Hindlimb muscle (tissue), 1 donor: ENCODE measurements around the gene ZNF35. TPM values are rescaled to one million over a fixed set of nuclear protein-coding genes. Genes with fewer than 3 reads are reported as not detected.
"Not testable (repeated sequence)": the region's sequence is repeated elsewhere in the genome, so short reads cannot be mapped to it uniquely, and the experiment has no call there.

Experiments used
- DNase-seq: peaks from one replicate; pipeline ENCODE4 v3.0.0-alpha.2; 2013
- polyA plus RNA-seq: library from polyadenylated mRNA; unstranded; fragments of 120-200 nt; gene quantifications from one replicate; pipeline ENCODE4 v1.2.1, GENCODE V29; 2013; ENCODE audit not compliant: insufficient read length

Gene ZNF35
- 6.2 TPM for polyA plus RNA-seq

DNA sequence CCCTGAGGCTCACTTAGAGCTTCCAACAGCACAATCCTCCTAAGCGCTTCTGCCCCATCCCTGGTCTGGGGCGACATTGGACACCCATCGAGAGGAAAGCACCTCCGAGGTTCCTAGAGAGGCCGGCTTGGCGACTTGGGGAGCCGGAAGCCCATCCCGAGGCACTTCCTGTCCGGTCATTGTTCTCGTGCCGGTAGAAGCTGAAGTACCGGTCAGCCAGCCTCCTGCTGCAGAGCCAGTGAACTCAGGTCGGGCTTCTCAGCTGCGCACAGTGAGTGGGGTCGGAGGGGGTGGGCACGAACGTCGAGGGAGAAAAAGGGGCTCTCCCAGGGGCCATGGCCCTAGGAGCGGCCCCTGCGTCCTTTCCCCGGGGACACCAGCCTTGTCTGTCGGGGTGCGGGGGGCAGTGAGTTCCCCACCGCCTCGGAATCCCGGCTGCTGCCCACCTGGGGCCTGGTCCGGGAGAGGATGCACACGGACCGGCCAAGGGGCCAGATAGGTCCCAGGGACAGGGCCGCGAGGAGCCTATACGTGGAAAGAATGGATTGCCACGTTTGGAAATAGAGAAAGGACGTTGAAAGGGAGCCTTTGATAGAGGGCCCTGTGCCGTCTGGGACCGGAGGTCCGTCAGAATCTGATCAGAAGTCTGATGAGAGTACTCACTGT, at the start of gene ZNF35:
ZNF35 (plus strand) TSS at position 169 of the 666 bp plus-strand sequence. CDS start 2,336 bp downstream, outside the sequence.
- DNase-seq, result peak; percentile 72

DNA sequence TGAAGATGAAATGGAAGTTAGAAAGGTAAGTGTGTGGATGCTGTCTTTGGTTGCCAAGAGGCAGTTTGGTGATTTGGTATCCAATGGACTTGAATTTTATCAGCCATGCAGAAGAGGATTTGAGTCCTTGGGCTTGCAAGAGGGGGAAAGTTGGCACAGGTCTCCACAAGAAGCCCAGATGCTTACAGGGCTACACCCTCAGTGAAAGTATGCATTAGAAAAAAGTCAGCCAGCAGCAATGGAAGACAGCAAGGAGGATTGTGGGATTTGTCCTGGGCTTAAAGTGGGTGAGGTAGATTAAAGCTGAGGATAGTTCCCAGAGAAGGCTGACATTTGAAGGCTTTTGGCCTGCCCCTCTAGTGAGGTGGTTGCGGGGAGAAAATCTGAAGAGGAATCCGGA, 46.8 kb upstream of the ZNF35 start:
- DNase-seq, result no peak

DNA sequence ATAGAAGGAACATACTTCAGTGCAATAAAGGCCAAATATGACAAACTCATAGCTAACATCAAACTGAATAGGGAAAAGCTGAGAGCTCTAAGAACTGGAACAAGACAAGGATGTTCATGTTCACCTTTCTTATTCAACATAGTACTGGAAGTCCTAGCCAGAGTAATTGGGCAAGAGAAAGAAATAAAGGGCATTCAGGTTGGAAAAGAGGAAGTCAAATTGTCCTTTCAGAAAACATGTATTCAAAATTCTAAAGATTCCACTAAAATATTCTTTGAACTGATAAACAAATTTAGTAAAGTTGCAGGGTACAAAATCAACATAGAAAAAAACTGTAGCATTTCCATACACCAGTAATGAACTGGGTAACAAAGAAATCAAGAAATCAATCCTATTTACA, 35.9 kb upstream of the ZNF35 start:
- DNase-seq, result no peak

DNA sequence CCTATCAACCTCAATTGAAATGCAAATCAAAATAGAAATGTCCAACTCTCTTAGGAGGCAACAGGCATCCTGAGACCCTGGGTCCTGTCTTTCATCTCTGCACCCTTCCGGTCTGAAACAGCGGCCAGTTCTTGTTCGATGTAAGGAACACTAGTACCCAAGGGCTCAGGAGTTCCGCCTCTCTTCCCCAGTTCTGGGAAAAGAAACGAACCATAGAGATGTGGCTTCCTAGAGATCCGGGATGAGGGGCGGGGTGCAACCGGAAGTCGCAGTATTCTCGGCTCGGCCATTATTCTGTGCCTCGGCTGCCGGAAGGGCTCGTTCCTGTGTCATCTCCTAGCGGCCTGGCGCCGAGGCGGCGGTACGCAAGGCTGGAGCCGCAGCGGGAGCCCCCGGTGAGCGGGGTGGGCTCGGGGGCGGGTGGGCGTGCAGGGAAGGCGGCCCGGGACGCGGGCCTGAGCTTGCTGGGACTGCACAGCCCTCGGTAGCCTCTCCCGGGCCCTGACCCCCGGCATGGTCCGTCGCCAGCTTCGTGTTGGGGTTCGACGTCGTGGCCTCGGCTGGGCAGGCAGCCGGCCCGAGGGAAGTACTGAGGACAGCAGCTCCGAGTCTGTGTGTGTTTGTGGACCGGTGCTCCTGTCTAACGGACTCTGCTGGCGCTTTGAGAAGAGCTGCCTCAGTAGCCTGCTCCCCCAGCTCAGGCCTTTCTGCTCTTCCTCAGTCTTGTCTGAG, 23.6 kb upstream of the ZNF35 start, which contains the start of gene ZNF197:
ZNF197 (plus strand) TSS at position 288 of the 732 bp plus-strand sequence. CDS start 4,119 bp downstream, outside the sequence.
- DNase-seq, result peak; percentile 88

DNA sequence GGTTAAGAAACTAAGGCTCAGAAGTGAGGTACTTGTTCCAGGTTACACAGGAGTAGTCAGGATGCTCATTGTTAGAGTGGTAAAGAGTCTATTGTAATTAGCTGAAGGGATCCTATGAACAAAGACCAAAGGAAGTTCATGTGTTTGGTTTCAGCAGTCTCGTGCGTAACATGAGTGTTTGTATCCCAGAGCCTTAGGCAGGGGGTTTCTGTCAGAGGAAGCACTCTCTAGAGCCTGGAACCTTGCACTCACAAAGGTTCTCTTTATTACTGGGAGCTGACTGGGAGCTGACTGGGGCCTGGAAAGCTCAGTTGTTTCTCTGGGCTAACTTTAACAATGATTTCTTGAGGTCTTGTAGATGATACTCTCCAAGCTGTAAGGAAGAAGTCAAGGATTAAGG, 19.8 kb upstream of the ZNF35 start:
- DNase-seq, result no peak

DNA sequence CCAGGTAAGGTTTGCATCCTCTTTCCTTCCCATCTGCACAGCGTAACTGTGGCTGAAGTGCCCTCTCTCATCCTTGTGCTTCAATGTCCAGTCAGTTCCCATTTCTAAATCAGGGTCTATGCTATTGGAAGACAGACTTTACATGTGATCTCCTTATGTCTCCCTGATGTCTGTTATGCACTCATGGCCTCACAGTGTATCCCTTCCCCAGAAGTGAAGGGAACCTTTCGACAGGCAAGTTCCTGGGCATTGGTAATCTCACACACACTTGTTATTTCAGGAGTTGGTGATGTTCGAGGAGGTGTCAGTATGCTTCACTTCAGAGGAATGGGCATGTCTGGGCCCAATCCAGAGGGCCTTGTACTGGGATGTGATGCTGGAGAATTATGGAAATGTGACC, 16.3 kb upstream of the ZNF35 start:
- no peak for DNase-seq

DNA sequence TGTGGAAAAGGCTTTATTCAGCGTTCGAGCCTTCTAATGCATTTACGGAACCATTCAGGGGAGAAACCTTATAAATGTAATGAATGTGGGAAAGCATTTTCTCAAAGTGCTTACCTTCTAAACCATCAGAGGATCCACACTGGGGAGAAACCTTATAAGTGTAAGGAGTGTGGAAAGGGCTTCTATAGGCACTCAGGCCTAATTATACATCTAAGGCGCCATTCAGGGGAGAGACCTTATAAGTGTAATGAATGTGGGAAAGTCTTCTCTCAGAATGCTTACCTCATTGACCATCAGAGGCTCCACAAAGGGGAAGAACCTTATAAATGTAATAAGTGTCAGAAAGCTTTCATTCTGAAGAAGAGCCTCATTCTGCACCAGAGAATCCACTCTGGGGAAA, 6.2 kb upstream of the ZNF35 start:
- DNase-seq, result no peak

DNA sequence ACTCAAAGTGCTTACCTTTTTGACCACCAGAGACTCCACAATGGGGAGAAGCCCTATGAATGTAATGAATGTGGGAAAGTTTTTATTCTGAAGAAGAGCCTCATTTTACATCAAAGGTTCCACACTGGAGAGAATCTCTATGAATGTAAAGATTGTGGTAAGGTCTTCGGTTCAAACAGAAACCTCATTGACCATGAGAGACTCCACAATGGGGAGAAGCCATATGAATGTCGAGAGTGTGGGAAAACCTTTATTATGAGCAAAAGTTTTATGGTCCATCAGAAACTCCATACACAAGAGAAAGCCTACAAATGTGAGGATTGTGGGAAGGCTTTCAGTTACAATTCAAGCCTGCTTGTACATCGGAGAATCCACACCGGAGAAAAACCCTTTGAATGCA, 5.5 kb upstream of the ZNF35 start:
- no peak for DNase-seq

DNA sequence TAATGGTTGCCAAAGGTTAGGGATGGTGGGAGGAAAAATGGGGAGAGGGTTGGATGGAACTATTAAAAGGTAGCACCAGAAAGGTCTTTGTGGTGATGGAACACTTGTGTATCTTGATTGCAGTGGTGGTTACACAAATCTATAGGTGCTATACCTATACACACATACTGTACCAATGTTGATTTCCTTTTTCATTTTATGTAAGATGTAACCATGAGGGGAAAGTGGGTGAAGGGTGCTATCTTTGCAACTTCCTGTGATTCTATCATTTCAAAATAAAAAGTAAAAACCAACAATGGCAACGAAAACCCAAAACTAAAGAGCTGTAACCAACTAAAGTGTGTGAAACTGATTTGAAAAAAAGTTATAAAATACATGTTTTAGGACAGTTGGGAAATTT, 761 bp upstream of the ZNF35 start:
- no peak for DNase-seq

DNA sequence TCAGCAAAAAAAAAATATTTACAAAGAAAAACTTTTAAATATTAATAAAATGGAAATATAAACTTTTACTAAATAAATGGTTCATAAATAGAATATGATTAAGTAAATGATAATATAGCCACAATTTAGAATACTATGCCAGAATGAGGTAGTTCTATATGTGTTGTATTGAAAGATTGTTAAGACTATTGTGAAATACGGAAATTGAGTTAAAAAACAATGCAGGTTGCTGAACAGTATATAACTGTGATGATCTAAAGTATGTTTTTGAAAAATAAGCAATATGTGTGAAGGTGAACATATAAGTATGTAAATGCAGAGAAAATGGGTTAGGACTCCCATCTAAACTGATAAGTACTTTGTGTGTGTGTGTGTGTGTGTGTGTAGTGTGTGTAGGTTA, 1.2 kb downstream of the ZNF35 start:
- DNase-seq, result no peak

DNA sequence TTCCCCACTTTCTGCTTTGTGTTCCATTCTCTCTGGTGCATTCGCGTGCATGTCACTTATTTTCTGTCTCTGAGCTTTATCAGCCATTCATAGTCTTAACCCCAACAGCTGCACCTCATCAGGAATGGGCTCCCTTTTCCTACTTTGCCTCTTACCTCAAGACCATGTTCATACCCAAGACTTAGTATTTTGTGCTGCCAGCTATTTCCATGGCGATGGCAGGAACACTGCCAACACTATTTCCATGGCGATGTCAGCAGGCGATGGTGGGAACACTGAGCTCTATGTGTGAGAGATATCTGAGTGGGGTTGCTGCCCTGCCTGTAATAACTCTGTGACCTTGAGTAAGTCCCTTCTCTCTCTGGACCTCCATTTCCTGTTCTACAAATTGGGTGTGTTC, 5.5 kb downstream of the ZNF35 start:
- DNase-seq, result no peak

DNA sequence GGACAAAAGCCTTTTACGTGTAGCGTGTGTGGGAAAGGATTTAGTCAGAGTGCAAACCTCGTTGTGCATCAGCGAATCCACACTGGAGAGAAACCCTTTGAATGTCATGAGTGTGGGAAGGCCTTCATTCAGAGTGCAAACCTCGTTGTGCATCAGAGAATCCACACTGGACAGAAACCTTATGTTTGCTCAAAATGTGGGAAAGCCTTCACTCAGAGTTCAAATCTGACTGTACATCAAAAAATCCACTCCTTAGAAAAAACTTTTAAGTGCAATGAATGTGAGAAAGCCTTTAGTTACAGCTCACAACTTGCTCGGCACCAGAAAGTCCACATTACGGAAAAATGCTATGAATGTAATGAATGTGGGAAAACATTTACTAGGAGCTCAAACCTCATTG, 10.5 kb downstream of the ZNF35 start:
- DNase-seq, result no peak

DNA sequence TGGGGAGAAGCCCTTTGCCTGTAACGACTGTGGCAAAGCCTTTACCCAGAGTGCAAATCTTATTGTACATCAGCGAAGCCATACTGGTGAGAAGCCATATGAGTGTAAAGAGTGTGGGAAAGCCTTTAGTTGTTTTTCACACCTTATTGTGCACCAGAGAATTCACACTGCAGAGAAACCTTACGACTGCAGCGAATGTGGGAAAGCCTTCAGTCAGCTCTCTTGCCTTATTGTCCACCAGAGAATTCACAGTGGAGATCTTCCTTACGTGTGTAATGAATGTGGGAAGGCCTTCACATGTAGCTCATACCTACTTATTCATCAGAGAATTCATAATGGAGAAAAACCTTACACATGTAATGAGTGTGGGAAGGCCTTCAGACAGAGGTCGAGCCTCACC, 10.9 kb downstream of the ZNF35 start:
- DNase-seq, result no peak

DNA sequence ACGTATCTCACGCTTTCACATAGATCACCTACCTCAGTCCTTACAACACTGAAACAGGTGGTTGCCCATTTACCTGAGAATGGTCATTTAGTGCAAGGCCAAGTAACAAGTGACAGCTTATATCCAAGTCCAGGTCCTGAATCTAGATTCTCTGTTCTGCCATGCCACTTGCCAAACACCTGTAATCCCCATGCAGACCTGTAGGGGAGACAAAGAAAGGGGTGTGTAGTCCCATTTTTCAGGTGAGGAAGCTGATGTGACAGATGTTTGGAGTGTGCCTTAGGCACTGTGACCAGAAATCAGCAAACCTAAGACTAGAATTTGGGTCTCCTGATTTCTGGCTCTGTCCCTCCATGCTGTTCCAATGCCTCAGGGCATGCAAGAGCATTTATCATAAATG, 12.7 kb downstream of the ZNF35 start:
- DNase-seq, result no peak

DNA sequence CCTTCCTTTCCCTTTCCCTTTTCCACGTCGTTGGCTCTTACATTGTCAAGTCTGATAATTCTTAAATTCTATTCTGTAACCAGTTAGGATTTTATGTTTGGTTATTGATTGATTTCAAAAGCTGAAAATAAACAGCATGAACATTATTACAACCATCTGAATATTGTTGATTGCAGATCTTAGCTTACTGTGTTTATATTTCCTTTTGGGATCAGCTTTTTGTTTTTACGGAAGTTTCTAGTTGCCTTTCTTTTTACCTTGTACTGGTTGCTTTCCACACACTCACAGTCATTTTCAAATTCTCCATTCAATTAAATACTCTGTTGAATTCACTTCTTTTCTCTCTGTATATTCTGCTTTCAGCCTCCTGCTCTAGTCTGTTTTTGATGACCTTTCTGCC, 16.6 kb downstream of the ZNF35 start:
- no peak for DNase-seq

DNA sequence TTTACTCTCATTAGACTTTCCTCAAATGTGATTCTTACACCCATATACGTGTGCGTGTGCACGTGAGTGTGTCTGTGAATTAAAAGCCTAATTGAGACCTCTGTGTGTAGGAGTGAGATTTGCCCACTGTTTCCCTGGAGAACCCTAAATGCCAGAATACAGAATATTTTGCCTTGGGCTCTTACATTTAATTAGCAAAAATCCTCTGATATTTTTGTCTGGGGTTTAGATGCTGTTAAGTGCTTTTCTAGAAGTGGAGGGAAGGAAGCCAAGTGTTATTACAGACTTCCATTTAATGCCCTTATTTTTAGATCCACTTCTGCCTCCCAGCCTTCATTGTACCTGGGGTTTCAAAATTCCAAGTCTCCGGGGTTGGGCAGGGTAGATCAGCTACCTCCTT, 17.8 kb downstream of the ZNF35 start:
- DNase-seq, result no peak

DNA sequence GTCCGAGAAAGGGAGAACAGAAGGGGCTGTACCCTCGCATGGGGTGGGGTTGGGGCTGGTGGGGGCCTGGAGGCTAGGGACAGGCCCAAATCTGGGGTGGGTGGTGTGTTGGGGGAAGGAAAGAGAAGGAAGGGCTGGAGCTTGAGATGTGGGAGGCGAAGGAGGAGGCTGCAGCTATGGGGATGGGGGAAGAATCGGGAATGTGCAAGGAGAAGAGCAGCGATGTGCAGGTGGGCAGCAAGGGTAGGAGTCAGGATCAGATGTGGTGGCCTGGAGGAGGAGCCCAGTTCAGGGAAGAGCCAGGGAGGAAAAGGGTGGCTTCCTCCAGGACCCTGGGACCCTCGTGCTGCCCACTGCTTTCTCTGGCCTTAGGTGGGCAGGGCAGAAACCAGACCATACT, 21.2 kb downstream of the ZNF35 start:
- DNase-seq, result no peak

DNA sequence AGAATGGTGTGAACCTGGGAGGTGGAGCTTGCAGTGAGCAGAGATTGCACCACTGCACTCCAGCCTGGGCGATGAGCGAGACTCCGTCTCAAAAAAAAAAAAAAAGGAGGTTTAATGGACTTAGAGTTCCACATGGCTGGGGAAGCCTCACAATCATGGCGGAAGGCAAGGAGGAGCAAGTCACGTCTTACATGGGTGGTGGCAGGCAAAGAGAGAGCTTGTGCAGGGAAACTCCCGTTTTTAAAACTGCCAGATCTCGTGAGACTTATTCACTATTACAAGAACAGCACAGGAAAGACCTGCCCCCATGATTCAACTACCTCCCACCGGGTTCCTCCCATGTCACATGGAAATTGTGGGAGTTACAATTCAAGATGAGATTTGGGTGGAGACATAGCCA, 24.9 kb downstream of the ZNF35 start:
- DNase-seq, result not testable (repeated sequence)

DNA sequence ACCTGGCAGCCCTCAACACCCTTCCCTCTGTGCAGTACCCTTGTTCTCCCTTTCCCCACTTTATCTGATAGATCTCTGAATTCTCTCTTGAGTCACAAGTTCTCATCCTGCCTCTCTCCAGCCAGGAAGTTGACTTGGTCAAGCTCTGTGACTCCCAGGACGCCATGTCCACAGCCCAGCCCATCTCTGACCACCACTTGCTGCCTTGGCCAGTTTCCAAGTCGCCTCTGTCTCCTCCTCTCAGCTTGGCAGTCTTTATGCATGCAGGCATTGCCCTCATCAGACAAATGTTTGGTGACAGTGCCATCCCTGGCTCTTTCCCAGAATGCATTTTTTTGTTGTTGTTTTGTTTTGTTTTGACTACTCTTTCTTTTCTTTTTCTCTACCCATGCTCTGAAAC, 25.7 kb downstream of the ZNF35 start:
- no peak for DNase-seq

DNA sequence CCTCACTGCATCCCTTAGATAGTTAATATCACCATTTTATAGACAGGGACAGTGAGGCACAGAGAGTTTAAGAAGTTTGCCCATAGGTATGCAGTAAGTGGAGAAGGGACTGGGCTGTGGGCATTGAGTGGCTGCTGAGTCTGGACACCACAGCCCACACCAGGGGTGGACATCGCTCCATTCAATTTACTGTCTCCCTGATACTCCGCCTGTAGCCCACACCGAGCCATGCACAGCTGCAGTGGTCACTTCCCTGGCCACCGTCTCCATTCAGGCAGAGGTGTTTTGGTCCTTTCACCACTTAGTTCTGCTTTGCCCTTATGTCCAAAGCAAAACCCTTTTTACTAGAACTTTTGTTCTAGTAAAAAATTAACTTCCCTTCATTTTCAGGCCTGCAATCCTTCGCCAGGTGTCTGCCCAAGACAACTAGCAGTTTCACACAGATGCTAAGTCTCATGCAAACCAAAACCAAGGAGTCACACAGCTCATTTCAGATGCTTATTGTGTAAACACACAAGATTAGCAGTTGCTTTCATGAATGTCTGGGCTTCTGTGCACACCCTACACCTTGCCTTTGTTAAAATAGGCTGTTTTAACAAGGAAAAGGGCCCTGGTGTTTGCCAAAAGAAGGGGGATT, 30.1 kb downstream of the ZNF35 start:
- DNase-seq, result no peak

DNA sequence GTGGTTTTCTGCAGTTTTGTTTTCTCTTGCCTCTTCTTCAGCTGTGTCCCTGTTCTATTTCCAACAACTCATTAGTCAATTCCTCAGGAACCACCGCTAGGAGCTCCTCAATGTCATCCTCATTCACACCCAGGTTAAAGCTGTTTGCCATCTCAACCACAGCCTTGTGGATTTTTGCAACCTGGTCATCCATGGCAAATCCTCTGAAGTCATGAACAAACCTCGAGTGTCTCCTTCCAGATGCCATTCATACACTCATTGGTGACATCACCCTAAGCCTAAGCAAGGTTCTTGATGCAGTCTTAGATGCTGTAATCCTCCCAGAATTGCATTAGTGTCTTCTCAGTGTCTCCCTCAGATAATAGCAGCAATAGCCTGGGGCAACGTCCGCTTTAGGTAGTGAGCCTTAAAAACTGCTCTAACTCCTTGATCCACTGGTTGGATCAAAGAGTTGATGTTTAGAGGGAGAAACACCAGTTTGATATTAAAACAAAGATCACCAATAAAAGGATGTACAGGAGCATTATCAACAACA, 32.5 kb downstream of the ZNF35 start:
- DNase-seq, result no peak

DNA sequence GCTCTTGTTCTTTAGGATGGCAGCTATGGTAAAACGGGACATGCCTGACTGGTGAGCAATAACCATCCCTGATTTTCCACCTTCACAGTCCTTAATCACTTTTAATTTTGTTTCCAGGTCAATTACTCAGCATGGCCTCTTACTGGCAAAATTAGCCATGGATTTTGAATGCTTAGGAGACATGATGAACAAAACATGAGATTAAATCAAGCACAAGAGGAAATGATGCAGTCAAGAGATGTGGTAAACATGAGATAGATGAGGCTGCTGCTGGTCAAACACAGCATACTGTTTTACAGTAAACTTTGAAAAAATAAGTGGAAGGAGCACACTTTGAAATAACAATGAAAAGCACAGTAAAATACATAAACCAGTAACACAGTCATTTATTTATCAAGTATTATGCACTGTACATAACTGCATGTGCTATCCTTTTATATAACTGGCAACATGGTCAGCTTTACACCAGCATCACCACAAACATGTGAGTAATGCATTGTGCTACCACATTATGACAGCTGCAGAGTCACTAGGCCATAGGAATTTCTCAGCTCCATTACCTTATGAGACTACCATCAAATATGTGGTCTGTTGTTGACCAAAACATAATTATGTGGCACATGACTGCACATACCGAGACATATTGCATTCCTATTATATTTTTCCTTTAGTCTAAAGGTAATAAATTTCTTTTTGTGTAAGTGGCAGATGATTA, 33.8 kb downstream of the ZNF35 start:
- no peak for DNase-seq
